GM18861 (cell line): ENCODE measurements around the gene SORCS2.

Experiments
- ATAC-seq: cut with Tn5 transposase; IDR thresholded peaks from one replicate; pipeline ENCODE4 v1.9.1; 2021; ENCODE audit not compliant: unreplicated experiment

The SORCS2 gene

GRCh38 chr4:7761720-7762119 lies 569.4 kb downstream of the SORCS2 start:
- ATAC-seq: no peak

- no peak for ATAC-seq
Observed at GRCh38 chr4:7762376-7763030, 570.2 kb downstream of the SORCS2 start.

GRCh38 chr4:7763106-7763505 lies 570.8 kb downstream of the SORCS2 start:
- ATAC-seq: no peak

GRCh38 chr4:7763788-7764187 lies 571.5 kb downstream of the SORCS2 start:
- ATAC-seq: no peak

GRCh38 chr4:7764466-7764865 lies 572.1 kb downstream of the SORCS2 start:
- no peak for ATAC-seq

- ATAC-seq: no peak
Observed at GRCh38 chr4:7765666-7766065, 573.3 kb downstream of the SORCS2 start.

GRCh38 chr4:7766086-7766485 lies 573.7 kb downstream of the SORCS2 start:
- no peak for ATAC-seq

GRCh38 chr4:7766661-7767345 lies 574.5 kb downstream of the SORCS2 start:
- no peak for ATAC-seq

GRCh38 chr4:7767526-7767925 lies 575.2 kb downstream of the SORCS2 start:
- no peak for ATAC-seq

GRCh38 chr4:7767966-7768365 lies 575.6 kb downstream of the SORCS2 start:
- no peak for ATAC-seq

- ATAC-seq: no peak
Observed at GRCh38 chr4:7768736-7769135, 576.4 kb downstream of the SORCS2 start.

- ATAC-seq: no peak
Observed at GRCh38 chr4:7769396-7770223, 577.3 kb downstream of the SORCS2 start.

GRCh38 chr4:7770224-7771050 lies 578.1 kb downstream of the SORCS2 start:
- ATAC-seq: no peak

GRCh38 chr4:7771056-7771455 lies 578.7 kb downstream of the SORCS2 start:
- no peak for ATAC-seq

GRCh38 chr4:7771541-7772507 lies 579.5 kb downstream of the SORCS2 start:
- peak; percentile 90 for ATAC-seq

GRCh38 chr4:7772711-7773385 lies 580.5 kb downstream of the SORCS2 start:
- ATAC-seq: no peak

GRCh38 chr4:7773401-7774180 lies 581.3 kb downstream of the SORCS2 start:
- no peak for ATAC-seq
